Tibial nerve (tissue), 4 donors: Measurements from ENCODE around the gene SNCA.

Experiments
- CTCF ChIP-seq, 5 experiments: fragments of 200-600 bp in 3 of 5; fragments of 450-650 bp in 2 of 5; sonication (generic) in 3 of 5; IDR thresholded peaks; one replicate each; pipeline ENCODE4 v1.5.1; 2016 to 2019; ENCODE audit warnings: antibody characterized with exemption in 5 of 5, mild to moderate bottlenecking in 3 of 5, moderate library complexity in 2 of 5
- EP300 ChIP-seq, 2 donors: sonication (generic); formaldehyde crosslinking; IDR thresholded peaks; one replicate each; pipeline ENCODE4 v1.6.1; 2017; ENCODE audit warnings: antibody characterized with exemption in 2 of 2, mild to moderate bottlenecking in 1 of 2
- POLR2A ChIP-seq, 2 donors: fragments of 450-650 bp; IDR thresholded peaks; one replicate each; pipeline ENCODE4 v1.6.1; 2017; ENCODE audit warnings: antibody characterized with exemption in 2 of 2, mild to moderate bottlenecking in 2 of 2, moderate library complexity in 2 of 2

- TF ChIP-seq CTCF (IDR thresholded peaks at IDR 0.05) (no peak), POLR2A (IDR thresholded peaks at IDR 0.05) (no peak), EP300 (IDR thresholded peaks at IDR 0.05) (no peak)
Observed at GRCh38 chr4:89737888-89738287, 99.1 kb downstream of the SNCA start.
